ENCODE data around the gene NDUFAF2.
"Not testable (repeated sequence)": the region's sequence is repeated elsewhere in the genome, so short reads cannot be mapped to it uniquely, and the experiment has no call there.

Gene NDUFAF2

GRCh38 chr5:60993425-60993824, 48.4 kb downstream of the NDUFAF2 start:
- DNase-seq (ENCODE audit: low spot score) = no peak

- no peak for DNase-seq (ENCODE audit: low spot score)
Measured at GRCh38 chr5:60993875-60994571, 49.0 kb downstream of the NDUFAF2 start.

- no peak for DNase-seq (ENCODE audit: low spot score)
Measured at GRCh38 chr5:60996368-60996767, 51.4 kb downstream of the NDUFAF2 start.

- no peak for DNase-seq (ENCODE audit: low spot score)
Measured at GRCh38 chr5:60997721-60998120, 52.7 kb downstream of the NDUFAF2 start.

GRCh38 chr5:61000887-61001286, 55.9 kb downstream of the NDUFAF2 start:
- no peak for DNase-seq (ENCODE audit: low spot score)

- DNase-seq (ENCODE audit: low spot score) = no peak
Measured at GRCh38 chr5:61001647-61002046, 56.6 kb downstream of the NDUFAF2 start.

- DNase-seq (ENCODE audit: low spot score) = no peak
Measured at GRCh38 chr5:61002611-61003355, 57.8 kb downstream of the NDUFAF2 start.

GRCh38 chr5:61004448-61004847, 59.4 kb downstream of the NDUFAF2 start:
- DNase-seq (ENCODE audit: low spot score) = no peak

- DNase-seq (ENCODE audit: low spot score) = no peak
Measured at GRCh38 chr5:61009907-61010306, 64.9 kb downstream of the NDUFAF2 start.

- DNase-seq (ENCODE audit: low spot score) = no peak
Measured at GRCh38 chr5:61010467-61011454, 65.8 kb downstream of the NDUFAF2 start.

GRCh38 chr5:61018062-61018461, 73.1 kb downstream of the NDUFAF2 start:
- no peak for DNase-seq (ENCODE audit: low spot score)

GRCh38 chr5:61019642-61020041, 74.6 kb downstream of the NDUFAF2 start:
- DNase-seq (ENCODE audit: low spot score) = no peak

- DNase-seq (ENCODE audit: low spot score) = no peak
Measured at GRCh38 chr5:61020415-61020814, 75.4 kb downstream of the NDUFAF2 start.

- DNase-seq (ENCODE audit: low spot score) = no peak
Measured at GRCh38 chr5:61023131-61023530, 78.1 kb downstream of the NDUFAF2 start.

GRCh38 chr5:61026004-61026403, 81.0 kb downstream of the NDUFAF2 start:
- DNase-seq (ENCODE audit: low spot score) = no peak

- no peak for DNase-seq (ENCODE audit: low spot score)
Measured at GRCh38 chr5:61028382-61028781, 83.4 kb downstream of the NDUFAF2 start.

GRCh38 chr5:61029456-61030162, 84.6 kb downstream of the NDUFAF2 start:
- no peak for DNase-seq (ENCODE audit: low spot score)

- no peak for DNase-seq (ENCODE audit: low spot score)
Measured at GRCh38 chr5:61030163-61030482, 85.1 kb downstream of the NDUFAF2 start.

GRCh38 chr5:61031301-61031700, 86.3 kb downstream of the NDUFAF2 start:
- DNase-seq (ENCODE audit: low spot score) = not testable (repeated sequence)

GRCh38 chr5:61044545-61044944, 99.5 kb downstream of the NDUFAF2 start:
- no peak for DNase-seq (ENCODE audit: low spot score)

- no peak for DNase-seq (ENCODE audit: low spot score)
Measured at GRCh38 chr5:61047346-61047745, 102.3 kb downstream of the NDUFAF2 start.

- no peak for DNase-seq (ENCODE audit: low spot score)
Measured at GRCh38 chr5:61048534-61048933, 103.5 kb downstream of the NDUFAF2 start.
